ENCODE results near the gene PMCH.
"Not testable (repeated sequence)": the region's sequence is repeated elsewhere in the genome, so short reads cannot be mapped to it uniquely, and the experiment has no call there.

Gene PMCH

DNA sequence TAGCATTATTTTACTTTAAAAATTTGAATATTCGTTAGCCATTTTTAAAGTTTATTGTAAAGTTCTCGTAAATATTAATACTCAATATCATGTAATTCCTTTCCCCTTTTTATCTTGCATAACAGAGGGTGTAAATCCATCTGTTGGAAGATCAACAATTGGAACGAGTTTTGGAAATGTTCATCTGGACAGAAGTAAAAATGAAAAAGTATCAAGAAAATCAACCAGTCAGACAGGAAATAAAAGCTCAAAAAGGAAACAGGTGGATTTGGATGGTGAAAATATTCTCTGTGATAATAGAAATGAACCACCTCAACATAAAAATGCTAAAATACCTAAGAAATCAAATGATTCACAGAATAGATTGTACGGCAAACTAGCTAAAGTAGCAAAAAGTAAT, 1.8 kb downstream of the PMCH start:
- Histone ChIP-seq H3K4me3 (ENCODE audit: low read length in 2 of 2) (no peak overlapping the region), H3K4me1 (ENCODE audit: control insufficient read depth, insufficient read depth, low read length) (no peaks in the 10 kb centered on the region), H3K9ac (ENCODE audit: low read length in 2 of 2) (no peak overlapping the region), H3K27me3 (ENCODE audit: control insufficient read depth in 1 of 2, insufficient read depth in 2 of 2, low read length in 2 of 2) (no peaks in the 10 kb centered on the region), H3K27ac (ENCODE audit: low read length) (no peak overlapping the region), H3K9me3 (ENCODE audit: control insufficient read depth in 2 of 2, low read length in 2 of 2) (no peaks in the 10 kb centered on the region), H3K36me3 (ENCODE audit: control insufficient read depth in 2 of 2, insufficient read depth in 2 of 2, low read length in 2 of 2) (no peaks in the 10 kb centered on the region)

DNA sequence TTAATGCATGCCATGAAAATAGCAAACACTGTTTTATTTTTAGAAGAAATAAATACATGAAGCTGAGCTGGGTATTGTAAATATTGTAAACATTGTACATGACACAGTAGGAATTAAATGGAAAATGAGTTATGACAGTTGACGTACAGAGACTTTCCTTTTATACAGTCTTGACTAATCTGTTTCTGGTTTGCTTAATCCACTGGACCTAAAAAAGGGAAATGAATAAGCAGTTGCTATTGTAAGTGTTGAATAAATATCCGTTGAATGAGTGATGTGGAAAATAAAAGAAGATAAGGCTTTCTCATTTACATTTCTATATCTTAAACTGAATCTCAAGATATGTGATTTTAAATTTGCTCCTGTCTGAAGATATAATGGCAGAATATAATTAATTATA, 15.0 kb downstream of the PMCH start:
- H3K4me3 ChIP-seq (ENCODE audit: low read length in 2 of 2): no peak overlapping the region
- H3K27ac ChIP-seq (ENCODE audit: low read length): no peak overlapping the region
- no peaks in the 10 kb centered on the region for H3K36me3 ChIP-seq (ENCODE audit: control insufficient read depth in 2 of 2, insufficient read depth in 2 of 2, low read length in 2 of 2)
- H3K27me3 ChIP-seq (ENCODE audit: control insufficient read depth in 1 of 2, insufficient read depth in 2 of 2, low read length in 2 of 2): no peaks in the 10 kb centered on the region
- H3K9ac ChIP-seq (ENCODE audit: low read length in 2 of 2): no peak overlapping the region
- H3K9me3 ChIP-seq (ENCODE audit: control insufficient read depth in 2 of 2, low read length in 2 of 2): no peaks in the 10 kb centered on the region
- no peaks in the 10 kb centered on the region for H3K4me1 ChIP-seq (ENCODE audit: control insufficient read depth, insufficient read depth, low read length)

DNA sequence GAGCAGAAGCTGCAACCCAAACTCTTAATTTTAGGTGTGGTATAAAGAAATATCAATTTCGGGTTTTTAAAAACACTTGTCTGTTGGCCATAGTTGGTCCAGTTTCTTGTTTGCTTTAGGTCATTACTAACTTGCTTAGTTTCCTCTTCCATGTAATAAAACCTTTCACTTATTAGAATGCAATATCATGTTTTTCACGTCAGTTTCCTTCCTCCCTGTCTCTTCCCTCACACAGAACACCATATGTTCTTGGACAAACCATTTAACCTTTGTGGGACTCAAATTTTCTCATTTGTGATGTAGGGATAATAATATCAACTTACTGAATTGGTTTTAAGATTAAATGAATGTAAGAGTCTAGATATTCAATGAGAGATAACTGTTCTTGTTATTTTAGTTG, 22.9 kb downstream of the PMCH start:
- Histone ChIP-seq H3K4me1 (ENCODE audit: control insufficient read depth, insufficient read depth, low read length) (no peaks in the 10 kb centered on the region), H3K9ac (ENCODE audit: low read length in 2 of 2) (no peak overlapping the region), H3K27ac (ENCODE audit: low read length) (no peak overlapping the region), H3K4me3 (ENCODE audit: low read length in 2 of 2) (no peak overlapping the region), H3K36me3 (ENCODE audit: control insufficient read depth in 2 of 2, insufficient read depth in 2 of 2, low read length in 2 of 2) (no peaks in the 10 kb centered on the region), H3K9me3 (ENCODE audit: control insufficient read depth in 2 of 2, low read length in 2 of 2) (no peaks in the 10 kb centered on the region), H3K27me3 (ENCODE audit: control insufficient read depth in 1 of 2, insufficient read depth in 2 of 2, low read length in 2 of 2) (no peaks in the 10 kb centered on the region)

DNA sequence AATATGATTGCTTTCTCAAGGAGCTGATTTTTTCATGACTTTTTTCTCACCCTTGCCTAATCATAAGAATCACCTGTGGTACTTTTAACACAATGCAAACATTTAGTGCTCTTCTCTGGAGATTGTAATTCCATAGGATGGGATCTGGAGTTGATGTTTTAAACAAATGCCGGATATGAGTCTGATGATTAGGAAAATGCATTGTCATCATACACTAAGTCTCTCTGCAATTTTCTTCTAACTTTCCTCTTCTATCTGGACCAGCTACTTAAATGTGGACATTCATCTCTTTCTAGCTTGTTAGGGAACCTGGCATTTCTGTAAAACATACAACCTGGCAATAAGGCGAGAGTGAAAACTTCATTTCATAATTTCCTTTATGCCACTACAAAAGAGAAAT, 23.5 kb downstream of the PMCH start:
- Histone ChIP-seq H3K4me1 (ENCODE audit: control insufficient read depth, insufficient read depth, low read length) (no peaks in the 10 kb centered on the region), H3K27me3 (ENCODE audit: control insufficient read depth in 1 of 2, insufficient read depth in 2 of 2, low read length in 2 of 2) (no peaks in the 10 kb centered on the region), H3K36me3 (ENCODE audit: control insufficient read depth in 2 of 2, insufficient read depth in 2 of 2, low read length in 2 of 2) (no peaks in the 10 kb centered on the region), H3K9ac (ENCODE audit: low read length in 2 of 2) (no peak overlapping the region), H3K27ac (ENCODE audit: low read length) (no peak overlapping the region), H3K4me3 (ENCODE audit: low read length in 2 of 2) (no peak overlapping the region), H3K9me3 (ENCODE audit: control insufficient read depth in 2 of 2, low read length in 2 of 2) (no peaks in the 10 kb centered on the region)

DNA sequence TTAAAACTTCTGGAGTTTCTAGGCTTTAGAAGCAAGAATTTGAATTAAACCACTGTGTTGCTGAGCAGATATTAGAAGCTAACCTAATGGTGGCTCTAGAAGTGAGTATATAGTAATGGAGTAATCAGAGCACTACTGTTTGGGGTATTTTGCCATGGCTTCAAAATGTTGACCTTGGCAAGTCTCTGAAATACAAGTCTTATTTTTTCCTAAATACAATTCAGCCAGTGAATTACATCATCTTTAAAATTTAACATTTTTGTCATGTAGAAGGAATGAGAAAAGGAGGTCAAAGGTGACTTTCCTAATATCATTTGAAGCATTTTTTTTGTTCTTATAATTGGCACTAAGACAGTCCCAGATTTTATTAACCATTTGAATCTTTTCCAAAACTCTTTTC, 25.2 kb downstream of the PMCH start:
- H3K9me3 ChIP-seq (ENCODE audit: control insufficient read depth in 2 of 2, low read length in 2 of 2): no peaks in the 10 kb centered on the region
- no peak overlapping the region for H3K27ac ChIP-seq (ENCODE audit: low read length)
- no peaks in the 10 kb centered on the region for H3K27me3 ChIP-seq (ENCODE audit: control insufficient read depth in 1 of 2, insufficient read depth in 2 of 2, low read length in 2 of 2)
- no peak overlapping the region for H3K4me3 ChIP-seq (ENCODE audit: low read length in 2 of 2)
- no peak overlapping the region for H3K9ac ChIP-seq (ENCODE audit: low read length in 2 of 2)
- no peaks in the 10 kb centered on the region for H3K36me3 ChIP-seq (ENCODE audit: control insufficient read depth in 2 of 2, insufficient read depth in 2 of 2, low read length in 2 of 2)
- H3K4me1 ChIP-seq (ENCODE audit: control insufficient read depth, insufficient read depth, low read length): no peaks in the 10 kb centered on the region

DNA sequence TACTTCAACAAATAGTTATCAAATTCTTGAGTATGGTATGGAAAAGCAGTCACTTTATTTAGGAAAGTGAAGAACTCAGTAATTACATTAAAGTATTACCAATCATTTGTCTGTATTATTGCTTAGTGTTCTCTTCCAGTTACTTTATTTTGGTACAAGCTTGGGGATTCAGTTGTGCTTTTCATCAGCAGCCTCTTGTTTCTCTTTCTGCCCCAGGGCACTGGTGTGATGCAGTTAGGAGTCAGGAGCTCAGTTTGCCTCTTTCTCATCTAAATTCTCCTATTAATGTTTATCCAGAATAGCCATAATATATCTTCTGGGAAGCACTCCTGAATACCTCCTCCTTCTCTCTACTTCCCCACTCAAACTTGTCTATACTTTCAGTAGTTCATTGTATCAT, 25.7 kb downstream of the PMCH start:
- Histone ChIP-seq H3K4me1 (ENCODE audit: control insufficient read depth, insufficient read depth, low read length) (no peaks in the 10 kb centered on the region), H3K27ac (ENCODE audit: low read length) (no peak overlapping the region), H3K4me3 (ENCODE audit: low read length in 2 of 2) (no peak overlapping the region), H3K27me3 (ENCODE audit: control insufficient read depth in 1 of 2, insufficient read depth in 2 of 2, low read length in 2 of 2) (no peaks in the 10 kb centered on the region), H3K9me3 (ENCODE audit: control insufficient read depth in 2 of 2, low read length in 2 of 2) (no peaks in the 10 kb centered on the region), H3K9ac (ENCODE audit: low read length in 2 of 2) (no peak overlapping the region), H3K36me3 (ENCODE audit: control insufficient read depth in 2 of 2, insufficient read depth in 2 of 2, low read length in 2 of 2) (no peaks in the 10 kb centered on the region)

DNA sequence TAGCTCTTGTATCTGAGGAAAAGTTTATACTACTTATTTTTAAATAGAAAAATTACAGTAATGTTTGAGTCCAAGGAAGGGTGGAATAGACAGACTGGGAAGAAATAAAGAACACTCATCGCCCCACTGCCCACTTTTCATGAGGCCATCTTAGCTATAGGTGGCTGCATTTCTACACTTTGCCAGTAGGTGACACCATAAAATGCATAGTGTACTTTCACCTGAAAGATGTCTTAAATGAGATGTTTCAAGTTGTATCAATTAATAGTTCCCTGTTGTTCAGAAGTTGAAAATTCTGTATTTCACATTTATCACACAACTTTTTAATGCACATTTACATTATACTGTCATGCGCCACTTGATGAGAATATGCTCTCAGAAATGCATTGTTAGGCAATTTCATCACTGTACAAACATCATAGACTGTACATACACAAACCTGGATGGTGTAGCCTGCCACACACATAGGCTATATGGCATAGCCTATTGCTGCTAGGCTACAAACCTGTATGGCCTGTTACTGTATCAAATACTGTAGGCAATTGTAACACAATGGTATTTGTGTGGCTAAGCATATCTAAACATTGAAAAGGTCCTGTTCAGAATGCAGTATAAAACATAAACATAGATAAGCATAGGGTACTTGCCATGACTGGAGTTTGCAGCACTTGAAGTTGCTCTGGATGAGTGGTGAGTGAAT, 27.6 kb downstream of the PMCH start:
- Histone ChIP-seq H3K4me1 (ENCODE audit: control insufficient read depth, insufficient read depth, low read length) (no peaks in the 10 kb centered on the region), H3K9ac (ENCODE audit: low read length in 2 of 2) (no peak overlapping the region), H3K9me3 (ENCODE audit: control insufficient read depth in 2 of 2, low read length in 2 of 2) (no peaks in the 10 kb centered on the region), H3K27ac (ENCODE audit: low read length) (no peak overlapping the region), H3K36me3 (ENCODE audit: control insufficient read depth in 2 of 2, insufficient read depth in 2 of 2, low read length in 2 of 2) (no peaks in the 10 kb centered on the region), H3K4me3 (ENCODE audit: low read length in 2 of 2) (no peak overlapping the region), H3K27me3 (ENCODE audit: control insufficient read depth in 1 of 2, insufficient read depth in 2 of 2, low read length in 2 of 2) (no peaks in the 10 kb centered on the region)

DNA sequence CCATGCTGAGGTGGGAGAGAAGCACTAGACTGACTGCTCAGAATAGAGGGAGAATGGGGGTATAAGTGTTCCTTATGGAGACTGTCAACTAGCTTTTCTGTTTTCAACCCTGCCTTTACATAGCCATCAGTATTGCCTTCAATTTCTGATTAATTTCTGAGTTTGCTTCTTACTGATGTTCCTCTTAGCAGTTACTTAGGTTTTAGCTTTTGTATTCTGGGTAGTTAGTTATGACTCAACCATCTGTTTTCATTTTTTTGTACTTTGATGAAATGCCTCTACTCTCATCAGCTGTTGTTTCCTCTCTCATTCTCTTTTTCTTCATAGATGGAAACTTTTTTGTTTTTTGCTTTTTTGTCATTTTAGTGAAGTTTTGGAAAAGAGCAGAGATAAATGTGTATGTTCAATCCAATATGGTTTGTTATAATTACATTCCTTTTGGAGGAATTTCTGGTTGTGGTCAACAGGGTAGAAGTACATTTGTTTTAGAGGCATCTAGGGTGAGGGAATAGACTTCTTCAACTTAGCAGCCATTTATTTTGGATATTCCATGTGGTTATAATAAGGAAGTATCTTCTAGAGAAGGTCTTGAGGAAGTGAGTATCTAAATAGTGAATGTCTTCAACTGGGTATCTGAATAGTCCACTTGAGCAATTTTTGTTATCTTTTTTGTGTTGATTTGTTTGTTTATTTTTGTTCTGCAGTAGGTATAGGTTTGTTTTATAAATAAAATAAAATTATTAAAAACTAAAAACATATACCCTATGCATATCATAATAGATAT, 29.6 kb downstream of the PMCH start:
- H3K4me3 ChIP-seq (ENCODE audit: low read length in 2 of 2): no peak overlapping the region
- H3K36me3 ChIP-seq (ENCODE audit: control insufficient read depth in 2 of 2, insufficient read depth in 2 of 2, low read length in 2 of 2): no peaks in the 10 kb centered on the region
- no peaks in the 10 kb centered on the region for H3K9me3 ChIP-seq (ENCODE audit: control insufficient read depth in 2 of 2, low read length in 2 of 2)
- H3K27ac ChIP-seq (ENCODE audit: low read length): no peak overlapping the region
- H3K4me1 ChIP-seq (ENCODE audit: control insufficient read depth, insufficient read depth, low read length): no peaks in the 10 kb centered on the region
- no peaks in the 10 kb centered on the region for H3K27me3 ChIP-seq (ENCODE audit: control insufficient read depth in 1 of 2, insufficient read depth in 2 of 2, low read length in 2 of 2)
- no peak overlapping the region for H3K9ac ChIP-seq (ENCODE audit: low read length in 2 of 2)

DNA sequence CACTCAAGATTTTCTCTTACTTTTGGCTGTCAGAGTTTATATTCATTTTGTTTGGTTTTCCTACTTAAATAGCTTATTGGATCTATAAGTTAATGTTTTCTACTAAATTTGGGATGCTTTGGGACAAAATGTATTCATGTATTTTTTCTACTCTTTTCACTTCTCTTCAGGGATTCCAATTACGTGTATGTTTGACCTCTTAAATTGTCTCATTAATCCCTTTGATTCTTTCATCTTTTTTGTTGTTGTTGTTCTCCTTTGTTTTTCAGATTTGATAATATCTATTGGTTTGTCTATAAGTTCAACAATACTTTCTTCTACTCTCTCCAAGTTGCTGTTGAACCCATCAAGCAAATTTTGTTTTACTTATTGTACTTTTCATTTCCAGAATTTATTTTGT, 34.2 kb downstream of the PMCH start:
- H3K9ac ChIP-seq (ENCODE audit: low read length in 2 of 2): no peak overlapping the region
- no peaks in the 10 kb centered on the region for H3K9me3 ChIP-seq (ENCODE audit: control insufficient read depth in 2 of 2, low read length in 2 of 2)
- no peaks in the 10 kb centered on the region for H3K27me3 ChIP-seq (ENCODE audit: control insufficient read depth in 1 of 2, insufficient read depth in 2 of 2, low read length in 2 of 2)
- no peak overlapping the region for H3K4me3 ChIP-seq (ENCODE audit: low read length in 2 of 2)
- H3K4me1 ChIP-seq (ENCODE audit: control insufficient read depth, insufficient read depth, low read length): no peaks in the 10 kb centered on the region
- no peak overlapping the region for H3K27ac ChIP-seq (ENCODE audit: low read length)
- no peaks in the 10 kb centered on the region for H3K36me3 ChIP-seq (ENCODE audit: control insufficient read depth in 2 of 2, insufficient read depth in 2 of 2, low read length in 2 of 2)

DNA sequence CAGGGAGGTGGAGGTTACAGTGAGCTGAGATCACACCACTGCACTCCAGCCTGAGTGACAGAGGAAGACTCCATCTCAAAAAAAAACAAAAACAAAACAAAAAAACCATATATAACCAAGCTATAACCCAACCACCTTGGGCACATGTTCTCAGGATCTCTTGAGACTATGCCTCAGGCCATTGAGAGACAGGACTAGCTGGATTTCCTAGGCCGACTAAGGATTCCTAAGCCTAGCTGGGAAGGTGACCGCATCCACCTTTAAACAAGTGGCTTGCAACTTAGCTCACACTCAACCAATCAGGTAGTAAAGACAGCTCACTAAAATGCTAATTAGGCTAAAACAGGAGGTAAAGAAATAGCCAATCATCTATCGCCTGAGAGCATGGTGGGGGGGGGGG, 42.4 kb downstream of the PMCH start:
- not testable (repeated sequence) for H3K27ac ChIP-seq (ENCODE audit: low read length); H3K36me3 ChIP-seq (ENCODE audit: control insufficient read depth in 2 of 2, insufficient read depth in 2 of 2, low read length in 2 of 2); H3K4me1 ChIP-seq (ENCODE audit: control insufficient read depth, insufficient read depth, low read length); H3K9ac ChIP-seq (ENCODE audit: low read length in 2 of 2); H3K9me3 ChIP-seq (ENCODE audit: control insufficient read depth in 2 of 2, low read length in 2 of 2); H3K4me3 ChIP-seq (ENCODE audit: low read length in 2 of 2); H3K27me3 ChIP-seq (ENCODE audit: control insufficient read depth in 1 of 2, insufficient read depth in 2 of 2, low read length in 2 of 2)

DNA sequence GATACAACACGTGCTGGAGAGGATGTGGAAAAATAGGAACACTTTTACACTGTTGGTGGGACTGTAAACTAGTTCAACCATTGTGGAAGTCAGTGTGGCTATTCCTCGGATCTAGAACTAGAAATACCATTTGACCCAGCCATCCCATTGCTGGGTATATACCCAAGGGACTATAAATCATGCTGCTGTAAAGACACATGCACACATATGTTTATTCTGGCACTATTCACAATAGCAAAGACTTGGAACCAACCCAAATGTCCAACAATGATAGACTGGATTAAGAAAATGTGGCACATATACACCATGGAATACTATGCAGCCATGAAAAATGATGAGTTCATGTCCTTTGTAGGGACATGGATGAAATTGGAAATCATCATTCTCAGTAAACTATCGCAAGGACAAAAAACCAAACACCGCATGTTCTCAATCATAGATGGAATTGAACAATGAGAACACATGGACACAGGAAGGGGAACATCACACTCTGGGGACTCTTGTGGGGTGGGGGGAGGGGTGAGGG, 50.5 kb downstream of the PMCH start:
- H3K27ac ChIP-seq (ENCODE audit: low read length); H3K4me3 ChIP-seq (ENCODE audit: low read length in 2 of 2); H3K4me1 ChIP-seq (ENCODE audit: control insufficient read depth, insufficient read depth, low read length); H3K9me3 ChIP-seq (ENCODE audit: control insufficient read depth in 2 of 2, low read length in 2 of 2); H3K9ac ChIP-seq (ENCODE audit: low read length in 2 of 2); H3K36me3 ChIP-seq (ENCODE audit: control insufficient read depth in 2 of 2, insufficient read depth in 2 of 2, low read length in 2 of 2); H3K27me3 ChIP-seq (ENCODE audit: control insufficient read depth in 1 of 2, insufficient read depth in 2 of 2, low read length in 2 of 2): not testable (repeated sequence)

Data from stomach smooth muscle (tissue), 2 donors.